A549 (cell line): ENCODE measurements around the gene GHITM.
"Not testable (repeated sequence)": the region's sequence is repeated elsewhere in the genome, so short reads cannot be mapped to it uniquely, and the experiment has no call there.

Experiments used
- BCL3 ChIP-seq: fragments of >200 bp; sonication (Bioruptor Twin); formaldehyde crosslinking; IDR thresholded peaks from 3 replicates; pipeline ENCODE4 v1.6.1; 2016
- CHD2 ChIP-seq: fragments of 150-350 bp; IDR thresholded peaks from 2 replicates; pipeline ENCODE4 v1.6.1; 2014; ENCODE audit warnings: low read length; ENCODE audit not compliant: partially characterized antibody
- TF ChIP-seq, protein P1 (sequence below): IDR thresholded peaks from 2 replicates; pipeline ENCODE4 v1.6.1; 2012

- not testable (repeated sequence) for TF ChIP-seq CHD2, BCL3
- TF ChIP-seq, protein P1, sequence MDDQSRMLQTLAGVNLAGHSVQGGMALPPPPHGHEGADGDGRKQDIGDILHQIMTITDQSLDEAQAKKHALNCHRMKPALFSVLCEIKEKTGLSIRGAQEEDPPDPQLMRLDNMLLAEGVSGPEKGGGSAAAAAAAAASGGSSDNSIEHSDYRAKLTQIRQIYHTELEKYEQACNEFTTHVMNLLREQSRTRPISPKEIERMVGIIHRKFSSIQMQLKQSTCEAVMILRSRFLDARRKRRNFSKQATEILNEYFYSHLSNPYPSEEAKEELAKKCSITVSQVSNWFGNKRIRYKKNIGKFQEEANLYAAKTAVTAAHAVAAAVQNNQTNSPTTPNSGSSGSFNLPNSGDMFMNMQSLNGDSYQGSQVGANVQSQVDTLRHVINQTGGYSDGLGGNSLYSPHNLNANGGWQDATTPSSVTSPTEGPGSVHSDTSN = not testable (repeated sequence)
Measured at GRCh38 chr10:84171237-84171636, 31.9 kb downstream of the GHITM start.
